ENCODE data around the gene SEMA4D. TPM values are rescaled to one million over a fixed set of nuclear protein-coding genes. Genes with fewer than 3 reads are reported as not detected.

The SEMA4D gene
- total RNA-seq: 100 to 1,000 TPM; 565 to 573 TPM
- 100 to 1,000 TPM; 154 to 359 (median 176) TPM for polyA plus RNA-seq
- 395 to 702 (median 550) reads per million in 6 experiments for total RNA-seq

- Mint-ChIP-seq H3K27me3 (no peaks in the 10 kb centered on the region), H3K27ac (peak within 1 kb of the TSS; percentile 88 to 98 (median 96)), H3K36me3 (peaks cover 0 to 6% (median 0%) of the 10 kb centered on the region in 3 donors), H3K4me3 (peak within 1 kb of the TSS; percentile 79 to 99 (median 98)), H3K4me1 (peaks cover 54 to 92% (median 89%) of the 10 kb centered on the region in 4 donors), H3K9me3 (peaks cover 0 to 2% (median 0%) of the 10 kb centered on the region in 9 donors)
- peak in 5 of 10 donors; percentile 21 to 56 (median 45) for DNase-seq
- ATAC-seq: peak in 1 of 2 donors; percentile 5
- POLR2A ChIA-PET: interaction anchor here (1.1 to 6.2 kb wide), 10 partner anchors 8 to 54 kb away, joined by 3 to 63 read pairs (median 7); no protein-coding TSS in a partner anchor
These were observed at the start of gene SEMA4D for GRCh38 chr9:89497978-89498851. TSS of gene SEMA4D (minus strand) at chr9:89498113. CDS start at chr9:89405456, 92,657 bp downstream.

GRCh38 chr9:89547000-89547399 lies 49.1 kb upstream of the SEMA4D start:
- Mint-ChIP-seq H3K9me3 (peaks cover 0 to 17% (median 9%) of the 10 kb centered on the region in 9 donors), H3K4me1 (peaks cover 14 to 53% (median 47%) of the 10 kb centered on the region in 4 donors), H3K4me3 (no peak overlapping the region), H3K36me3 (peaks cover 0 to 14% (median 3%) of the 10 kb centered on the region in 3 donors), H3K27me3 (no peaks in the 10 kb centered on the region), H3K27ac (peak overlapping the region in 1 of 10 donors; percentile 15)
- DNase-seq (no peak), ATAC-seq (no peak)
- POLR2A ChIA-PET: interaction anchor here (1.0 to 3.4 kb wide), 4 partner anchors 18 to 228 kb away, joined by 3 to 21 read pairs (median 10); no protein-coding TSS in a partner anchor

GRCh38 chr9:89544279-89544661 lies 46.4 kb upstream of the SEMA4D start:
- DNase-seq (no peak), ATAC-seq (no peak)
- Mint-ChIP-seq H3K4me3 (peak overlapping the region in 1 of 10 donors; percentile 10), H3K4me1 (peaks cover 27 to 73% (median 67%) of the 10 kb centered on the region in 4 donors), H3K36me3 (peaks cover 0 to 14% (median 3%) of the 10 kb centered on the region in 3 donors), H3K27me3 (no peaks in the 10 kb centered on the region), H3K9me3 (peaks cover 0 to 17% (median 9%) of the 10 kb centered on the region in 9 donors), H3K27ac (peak overlapping the region in 3 of 10 donors; percentile 49 to 66 (median 51))
- POLR2A ChIA-PET: interaction anchor here (0.7 to 1.8 kb wide), 6 partner anchors 10 to 73 kb away, joined by 3 to 5 read pairs (median 4); no protein-coding TSS in a partner anchor

- H3K4me3 Mint-ChIP-seq: peak overlapping the region in 2 of 10 donors; percentile 10 to 14
- H3K27me3 Mint-ChIP-seq: no peaks in the 10 kb centered on the region
- H3K36me3 Mint-ChIP-seq: peaks cover 0 to 14% (median 3%) of the 10 kb centered on the region in 3 donors
- peaks cover 0 to 17% (median 9%) of the 10 kb centered on the region in 9 donors for H3K9me3 Mint-ChIP-seq
- POLR2A ChIA-PET: interaction anchor here (0.6 to 1.8 kb wide), 12 partner anchors 9 to 115 kb away, joined by 3 to 5 read pairs (median 3); no protein-coding TSS in a partner anchor
- DNase-seq: no peak
- H3K27ac Mint-ChIP-seq: peak overlapping the region in 8 of 10 donors; percentile 2 to 70 (median 48)
- no peak for ATAC-seq
- H3K4me1 Mint-ChIP-seq: peaks cover 31 to 73% (median 67%) of the 10 kb centered on the region in 4 donors
These were observed 45.8 kb upstream of the SEMA4D start for GRCh38 chr9:89543621-89544278.

- ATAC-seq (no peak), DNase-seq (no peak)
- no peak overlapping the region for H3K4me3 Mint-ChIP-seq
- peaks cover 36 to 77% (median 67%) of the 10 kb centered on the region in 4 donors for H3K4me1 Mint-ChIP-seq
- POLR2A ChIA-PET: interaction anchor here (0.7 to 1.8 kb wide), 8 partner anchors 9 to 114 kb away, joined by 3 to 5 read pairs (median 3); no protein-coding TSS in a partner anchor
- no peaks in the 10 kb centered on the region for H3K27me3 Mint-ChIP-seq
- H3K36me3 Mint-ChIP-seq: peaks cover 0 to 14% (median 3%) of the 10 kb centered on the region in 3 donors
- H3K9me3 Mint-ChIP-seq: peaks cover 0 to 17% (median 9%) of the 10 kb centered on the region in 9 donors
- H3K27ac Mint-ChIP-seq: peak overlapping the region in 5 of 10 donors; percentile 22 to 82 (median 70)
These were observed 45.2 kb upstream of the SEMA4D start for GRCh38 chr9:89543111-89543510.

- H3K4me1 Mint-ChIP-seq: peaks cover 34 to 78% (median 68%) of the 10 kb centered on the region in 4 donors
- DNase-seq (no peak), ATAC-seq (no peak)
- no peak overlapping the region for H3K4me3 Mint-ChIP-seq
- POLR2A ChIA-PET: interaction anchor here (0.8 to 2.0 kb wide), 4 partner anchors 13 to 114 kb away, joined by 3 to 4 read pairs (median 4); no protein-coding TSS in a partner anchor
- no peaks in the 10 kb centered on the region for H3K27me3 Mint-ChIP-seq
- peak overlapping the region in 6 of 10 donors; percentile 8 to 82 (median 41) for H3K27ac Mint-ChIP-seq
- peaks cover 0 to 17% (median 9%) of the 10 kb centered on the region in 9 donors for H3K9me3 Mint-ChIP-seq
- H3K36me3 Mint-ChIP-seq: peaks cover 0 to 14% (median 3%) of the 10 kb centered on the region in 3 donors
These were observed 44.6 kb upstream of the SEMA4D start for GRCh38 chr9:89542401-89543021.

GRCh38 chr9:89541798-89542197 lies 43.9 kb upstream of the SEMA4D start:
- H3K4me3 Mint-ChIP-seq: no peak overlapping the region

GRCh38 chr9:89539374-89539773 lies 41.5 kb upstream of the SEMA4D start:
- Mint-ChIP-seq H3K36me3 (no peaks in the 10 kb centered on the region), H3K4me1 (peaks cover 56 to 97% (median 93%) of the 10 kb centered on the region in 4 donors), H3K27ac (peak overlapping the region; percentile 87 to 97 (median 93)), H3K9me3 (no peaks in the 10 kb centered on the region), H3K4me3 (peak overlapping the region in 9 of 10 donors; percentile 19 to 81 (median 64)), H3K27me3 (no peaks in the 10 kb centered on the region)
- POLR2A ChIA-PET: interaction anchor here (0.6 to 4.3 kb wide), 24 partner anchors 9 to 154 kb away, joined by 3 to 35 read pairs (median 4); no protein-coding TSS in a partner anchor
- no peak for ATAC-seq
- DNase-seq: no peak

More at GRCh38 chr9:89541798-89542197, 43.9 kb upstream of the SEMA4D start:
- Mint-ChIP-seq H3K36me3 (peaks cover 0 to 14% (median 3%) of the 10 kb centered on the region in 3 donors), H3K27me3 (no peaks in the 10 kb centered on the region), H3K27ac (peak overlapping the region in 8 of 10 donors; percentile 34 to 82 (median 62)), H3K4me1 (peaks cover 39 to 85% (median 75%) of the 10 kb centered on the region in 4 donors), H3K9me3 (peaks cover 0 to 17% (median 9%) of the 10 kb centered on the region in 9 donors)
- POLR2A ChIA-PET: interaction anchor here (1.1 to 2.0 kb wide), 2 partner anchors 12 to 78 kb away, joined by 4 read pairs; no protein-coding TSS in a partner anchor
- ATAC-seq (no peak), DNase-seq (no peak)

GRCh38 chr9:89538871-89539270 lies 41.0 kb upstream of the SEMA4D start:
- Mint-ChIP-seq H3K9me3 (no peaks in the 10 kb centered on the region), H3K4me3 (peak overlapping the region in 9 of 10 donors; percentile 36 to 81 (median 64)), H3K27ac (peak overlapping the region; percentile 87 to 97 (median 93)), H3K4me1 (peaks cover 55 to 97% (median 93%) of the 10 kb centered on the region in 4 donors), H3K36me3 (no peaks in the 10 kb centered on the region), H3K27me3 (no peaks in the 10 kb centered on the region)
- DNase-seq (peak in 6 of 10 donors; percentile 22 to 67 (median 46)), ATAC-seq (peak; percentile 42 to 44)
- POLR2A ChIA-PET: interaction anchor here (0.6 to 4.3 kb wide), 22 partner anchors 9 to 131 kb away, joined by 3 to 35 read pairs (median 4); no protein-coding TSS in a partner anchor

- H3K27ac Mint-ChIP-seq: peak overlapping the region; percentile 83 to 97 (median 92)
- H3K36me3 Mint-ChIP-seq: no peaks in the 10 kb centered on the region
These were observed 39.3 kb upstream of the SEMA4D start for GRCh38 chr9:89537166-89537565.

GRCh38 chr9:89536600-89536999 lies 38.7 kb upstream of the SEMA4D start:
- H3K36me3 Mint-ChIP-seq: no peaks in the 10 kb centered on the region
- no peaks in the 10 kb centered on the region for H3K9me3 Mint-ChIP-seq
- H3K27ac Mint-ChIP-seq: peak overlapping the region; percentile 83 to 97 (median 92)
- ATAC-seq (peak; percentile 36 to 48), DNase-seq (no peak)
- H3K4me1 Mint-ChIP-seq: peaks cover 67 to 97% (median 95%) of the 10 kb centered on the region in 4 donors
- no peaks in the 10 kb centered on the region for H3K27me3 Mint-ChIP-seq
- peak overlapping the region; percentile 47 to 89 (median 74) for H3K4me3 Mint-ChIP-seq
- POLR2A ChIA-PET: interaction anchor here (1.0 to 4.3 kb wide), 14 partner anchors 11 to 82 kb away, joined by 3 to 35 read pairs (median 4); no protein-coding TSS in a partner anchor

More at GRCh38 chr9:89537166-89537565, 39.3 kb upstream of the SEMA4D start:
- DNase-seq: no peak
- H3K27me3 Mint-ChIP-seq: no peaks in the 10 kb centered on the region
- H3K9me3 Mint-ChIP-seq: no peaks in the 10 kb centered on the region
- POLR2A ChIA-PET: interaction anchor here (0.5 to 4.3 kb wide), 14 partner anchors 11 to 83 kb away, joined by 3 to 35 read pairs (median 4); no protein-coding TSS in a partner anchor
- H3K4me1 Mint-ChIP-seq: peaks cover 67 to 97% (median 95%) of the 10 kb centered on the region in 4 donors
- H3K4me3 Mint-ChIP-seq: peak overlapping the region in 9 of 10 donors; percentile 47 to 89 (median 73)
- ATAC-seq: no peak
